NB4 (cell line): ENCODE data around the gene SH2D4B.

Experiments
- CTCF ChIP-seq: IDR thresholded peaks from one replicate; pipeline ENCODE4 v1.5.1; 2012; ENCODE audit warnings: low read depth, low read length
- MAX ChIP-seq: IDR thresholded peaks from 2 replicates; pipeline ENCODE4 v1.6.1; 2011; ENCODE audit warnings: low read depth, low read length
- MYC ChIP-seq: IDR thresholded peaks from 2 replicates; pipeline ENCODE4 v1.6.1; 2011; ENCODE audit warnings: low read depth, low read length
- POLR2A ChIP-seq: IDR thresholded peaks from 2 replicates; pipeline ENCODE4 v1.6.1; 2011; ENCODE audit warnings: mild to moderate bottlenecking; ENCODE audit not compliant: insufficient read length; ENCODE audit errors: extremely low read depth

- TF ChIP-seq POLR2A (no peak), CTCF (no peak), MYC (no peak), MAX (no peak)
Measured at GRCh38 chr10:80540136-80540535, 2.4 kb downstream of the SH2D4B start.
